Subcutaneous preadipocyte (primary cell): Measurements from ENCODE around the gene ESPN. TPM values are rescaled to one million over a fixed set of nuclear protein-coding genes. Genes with fewer than 3 reads are reported as not detected.

Source experiments
- small RNA-seq: library from RNA; depleted of rRNA; stranded (forward); fragments of <200 nt; gene quantifications from one replicate; pipeline ENCODE3, GENCODE V24; 2012
- total RNA-seq: library from RNA; depleted of rRNA; stranded (reverse); fragments of >200 nt; gene quantifications from 2 replicates; pipeline ENCODE4 v1.2.3, GENCODE V29; 2012

ESPN gene
- not detected in 2 replicates for total RNA-seq

GRCh38 chr1:6424619-6425593 lies at the start of gene ESPN:
TSS of gene ESPN (plus strand) at chr1:6424776. CDS start at chr1:6424956, 180 bp downstream.

GRCh38 chr1:6393400-6394187 lies 31.0 kb upstream of the ESPN start, which contains the start of gene ACOT7:
TSS of gene ACOT7 (minus strand) at chr1:6393767. CDS start at chr1:6393399, 368 bp downstream.

GRCh38 chr1:6419804-6420453 lies 4.6 kb upstream of the ESPN start, which contains the start of gene HES2:
TSS of gene HES2 (minus strand) at chr1:6419919. CDS start at chr1:6419820, 99 bp downstream.

GRCh38 chr1:6466023-6466422 lies 41.4 kb downstream of the ESPN start, which contains the start of gene TNFRSF25:
TSS of gene TNFRSF25 (minus strand) at chr1:6466173. CDS start at chr1:6466107, 66 bp downstream.

GRCh38 chr1:6491480-6491962 lies 66.9 kb downstream of the ESPN start, which contains the start of gene PLEKHG5:
TSS of gene PLEKHG5 (minus strand) at chr1:6491667. CDS start at chr1:6477571, 14,096 bp downstream.

Small RNA genes within 50 kb of the gene (small RNA-seq; reads per million reads assigned to genes)
- gene MIR4252 = not detected

Other genes with a start within 250 kb of the ESPN start
- gene CHD5, start 244.5 kb upstream of the ESPN start, total RNA-seq = under 0.01 TPM in 2 replicates
- gene RPL22, start 225.2 kb upstream of the ESPN start, total RNA-seq = 76.8 and 131 TPM in 2 replicates
- 2.6 and 3.7 TPM in 2 replicates for gene RNF207, start 218.7 kb upstream of the ESPN start, total RNA-seq
- gene ICMT, start 188.8 kb upstream of the ESPN start, total RNA-seq = 57.7 and 75.5 TPM in 2 replicates
- not detected in 2 replicates for gene HES3, start 180.6 kb upstream of the ESPN start, total RNA-seq
- 3.3 and 3.7 TPM in 2 replicates for gene GPR153, start 163.7 kb upstream of the ESPN start, total RNA-seq
- 28.2 and 29.8 TPM in 2 replicates for gene ACOT7, start 31.0 kb upstream of the ESPN start, total RNA-seq
- under 0.01 TPM in 1 of 2 replicates, not detected in the other for gene HES2, start 4.9 kb upstream of the ESPN start, total RNA-seq
- gene TNFRSF25, start 41.4 kb downstream of the ESPN start, total RNA-seq = 0.37 and 3.1 TPM in 2 replicates
- 0.37 and 10.6 TPM in 2 replicates for gene PLEKHG5, start 66.9 kb downstream of the ESPN start, total RNA-seq
- gene NOL9, start 129.7 kb downstream of the ESPN start, total RNA-seq = 24.6 and 47.7 TPM in 2 replicates
- under 0.01 TPM in 1 of 2 replicates, not detected in the other for gene TAS1R1, start 130.5 kb downstream of the ESPN start, total RNA-seq
- gene ZBTB48, start 155.2 kb downstream of the ESPN start, total RNA-seq = 8.1 and 11.9 TPM in 2 replicates
- gene KLHL21, start 178.1 kb downstream of the ESPN start, total RNA-seq = 63.9 and 79.0 TPM in 2 replicates
- 10.7 and 12.3 TPM in 2 replicates for gene PHF13, start 189.0 kb downstream of the ESPN start, total RNA-seq
- gene THAP3, start 200.1 kb downstream of the ESPN start, total RNA-seq = 16.0 and 19.5 TPM in 2 replicates